Lower lobe of right lung (tissue), 2 donors: ENCODE data around the gene UTP25. TPM values are rescaled to one million over a fixed set of nuclear protein-coding genes. Genes with fewer than 3 reads are reported as not detected.

Source experiments
- ATAC-seq, 2 donors: fragments of 200-7000 bp; cut with Tn5 transposase; one replicate each; pipeline ENCODE4 v1.9.1; 2020 to 2022; ENCODE audit warnings: mild to moderate bottlenecking in 2 of 2, moderate library complexity in 2 of 2
- DNase-seq: peaks from one replicate; pipeline ENCODE4 v3.0.0-alpha.2; 2020
- H3K27ac ChIP-seq: fragments of 200-600 bp; one replicate; pipeline ENCODE4 v1.8.0; 2022
- H3K27me3 ChIP-seq: fragments of 200-600 bp; one replicate; pipeline ENCODE4 v1.8.0; 2022; ENCODE audit warnings: low read depth
- H3K36me3 ChIP-seq: fragments of 200-600 bp; one replicate; pipeline ENCODE4 v1.8.0; 2022; ENCODE audit warnings: mild to moderate bottlenecking
- H3K4me1 ChIP-seq: fragments of 200-600 bp; one replicate; pipeline ENCODE4 v1.8.0; 2022
- H3K4me3 ChIP-seq: fragments of 200-600 bp; one replicate; pipeline ENCODE4 v1.8.0; 2022; ENCODE audit warnings: mild to moderate bottlenecking
- H3K9me3 ChIP-seq: fragments of 200-600 bp; one replicate; pipeline ENCODE4 v1.8.0; 2022
- intact Hi-C: fragments of 100-400 bp; cut with DNase I; formaldehyde crosslinking; loops from one replicate; pipeline ENCODE4 v1.11.0; 2022
- total RNA-seq: library from RNA; stranded (reverse); fragmentation: NEBNext Ultra II Directional; extraction: Animal tissue kit (Norgen Biotek cat#: 25700); gene quantifications from one replicate; pipeline ENCODE4 v1.2.1, GENCODE V29; 2021
- TF ChIP-seq, protein P1 (sequence below): fragments of 200-600 bp; IDR thresholded peaks from one replicate; pipeline ENCODE4 v1.8.0; 2022; ENCODE audit warnings: antibody characterized with exemption, mild to moderate bottlenecking
- donor health status: DM: no; HTN: yes; CAD: no; lungs with severe emphysema.

UTP25 gene
- total RNA-seq, 1 donor from 2014 or later = 6.2 TPM

DNA sequence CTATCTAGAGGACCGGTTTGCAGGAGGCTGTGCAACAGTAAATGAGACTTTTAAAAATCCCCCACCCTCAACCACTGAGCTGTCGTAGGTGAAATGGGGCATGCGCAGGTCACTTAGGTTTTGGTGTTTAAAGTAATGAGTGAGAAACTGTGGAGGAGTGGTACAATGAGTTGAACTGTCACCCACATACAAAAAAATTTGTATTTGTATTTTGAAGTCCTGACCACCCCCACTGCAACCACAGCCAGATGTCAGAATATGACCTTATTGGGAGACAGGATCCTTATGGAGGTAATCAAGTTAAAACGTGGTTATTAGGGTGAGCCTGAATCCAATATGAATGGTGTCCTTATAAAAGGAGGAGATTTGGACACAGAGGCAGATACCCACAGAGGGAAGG, 20.3 kb upstream of the UTP25 start:
- Histone ChIP-seq H3K27me3 (no peaks in the 10 kb centered on the region), H3K9me3 (no peaks in the 10 kb centered on the region), H3K4me1 (peaks cover 11% of the 10 kb centered on the region), H3K4me3 (no peak overlapping the region), H3K27ac (no peak overlapping the region), H3K36me3 (no peaks in the 10 kb centered on the region)
- DNase-seq (no peak), ATAC-seq (no peak)
- intact Hi-C loops = no loop called here
- TF ChIP-seq, protein P1, sequence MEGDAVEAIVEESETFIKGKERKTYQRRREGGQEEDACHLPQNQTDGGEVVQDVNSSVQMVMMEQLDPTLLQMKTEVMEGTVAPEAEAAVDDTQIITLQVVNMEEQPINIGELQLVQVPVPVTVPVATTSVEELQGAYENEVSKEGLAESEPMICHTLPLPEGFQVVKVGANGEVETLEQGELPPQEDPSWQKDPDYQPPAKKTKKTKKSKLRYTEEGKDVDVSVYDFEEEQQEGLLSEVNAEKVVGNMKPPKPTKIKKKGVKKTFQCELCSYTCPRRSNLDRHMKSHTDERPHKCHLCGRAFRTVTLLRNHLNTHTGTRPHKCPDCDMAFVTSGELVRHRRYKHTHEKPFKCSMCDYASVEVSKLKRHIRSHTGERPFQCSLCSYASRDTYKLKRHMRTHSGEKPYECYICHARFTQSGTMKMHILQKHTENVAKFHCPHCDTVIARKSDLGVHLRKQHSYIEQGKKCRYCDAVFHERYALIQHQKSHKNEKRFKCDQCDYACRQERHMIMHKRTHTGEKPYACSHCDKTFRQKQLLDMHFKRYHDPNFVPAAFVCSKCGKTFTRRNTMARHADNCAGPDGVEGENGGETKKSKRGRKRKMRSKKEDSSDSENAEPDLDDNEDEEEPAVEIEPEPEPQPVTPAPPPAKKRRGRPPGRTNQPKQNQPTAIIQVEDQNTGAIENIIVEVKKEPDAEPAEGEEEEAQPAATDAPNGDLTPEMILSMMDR = no peak

DNA sequence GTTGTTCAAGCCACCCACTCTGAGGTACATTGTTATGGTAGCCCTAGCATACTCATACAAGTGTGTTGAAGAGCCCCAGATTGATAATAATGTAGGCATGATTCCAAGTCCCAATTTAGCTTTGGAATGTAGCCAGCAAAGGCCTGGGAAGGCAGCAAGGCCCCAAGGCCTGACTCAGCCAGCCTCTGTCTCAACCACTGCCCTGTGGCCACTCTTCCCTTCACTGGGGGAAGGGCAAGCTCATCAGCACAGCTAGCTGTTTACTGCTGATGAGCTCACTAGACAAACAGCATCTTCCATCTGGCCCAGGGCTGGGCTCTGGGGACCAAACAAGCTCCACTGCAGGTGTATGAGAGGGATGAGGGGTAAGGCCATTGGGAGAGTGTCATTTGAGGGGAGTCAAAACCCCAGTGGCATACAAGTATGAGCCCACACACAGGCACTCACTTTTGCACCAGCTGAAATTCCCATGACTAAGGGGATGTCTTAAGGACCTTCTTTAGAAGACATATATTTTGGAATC, 19.7 kb upstream of the UTP25 start:
- Histone ChIP-seq H3K36me3 (no peaks in the 10 kb centered on the region), H3K4me1 (peaks cover 11% of the 10 kb centered on the region), H3K27ac (no peak overlapping the region), H3K9me3 (no peaks in the 10 kb centered on the region), H3K4me3 (no peak overlapping the region), H3K27me3 (no peaks in the 10 kb centered on the region)
- TF ChIP-seq, protein P1 = no peak
- ATAC-seq (no peak), DNase-seq (peak; percentile 38)
- intact Hi-C loops = no loop called here

DNA sequence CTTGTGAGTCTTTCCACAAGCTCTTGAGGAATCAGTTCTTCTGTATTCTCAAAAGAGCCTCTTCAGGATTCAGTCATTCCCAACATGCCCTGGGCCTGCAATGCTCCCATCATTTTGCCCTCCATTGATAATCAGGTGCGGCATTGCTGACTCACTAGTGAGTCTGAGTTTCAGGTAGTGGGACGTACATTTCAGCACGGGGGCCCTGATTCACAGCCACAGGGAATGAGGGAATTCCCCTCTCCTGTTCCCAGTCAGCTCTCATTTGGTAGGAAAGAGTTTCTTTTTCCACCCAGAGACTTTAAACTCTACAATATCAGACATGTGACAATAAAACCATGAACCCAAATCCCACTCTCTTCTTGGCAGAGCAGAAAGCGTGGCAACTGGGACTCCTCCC, 18.2 kb upstream of the UTP25 start:
- Histone ChIP-seq H3K27me3 (no peaks in the 10 kb centered on the region), H3K27ac (no peak overlapping the region), H3K36me3 (no peaks in the 10 kb centered on the region), H3K4me1 (peaks cover 11% of the 10 kb centered on the region), H3K9me3 (no peaks in the 10 kb centered on the region), H3K4me3 (no peak overlapping the region)
- TF ChIP-seq, protein P1 = no peak
- DNase-seq (no peak), ATAC-seq (no peak)
- intact Hi-C loops = no loop called here

DNA sequence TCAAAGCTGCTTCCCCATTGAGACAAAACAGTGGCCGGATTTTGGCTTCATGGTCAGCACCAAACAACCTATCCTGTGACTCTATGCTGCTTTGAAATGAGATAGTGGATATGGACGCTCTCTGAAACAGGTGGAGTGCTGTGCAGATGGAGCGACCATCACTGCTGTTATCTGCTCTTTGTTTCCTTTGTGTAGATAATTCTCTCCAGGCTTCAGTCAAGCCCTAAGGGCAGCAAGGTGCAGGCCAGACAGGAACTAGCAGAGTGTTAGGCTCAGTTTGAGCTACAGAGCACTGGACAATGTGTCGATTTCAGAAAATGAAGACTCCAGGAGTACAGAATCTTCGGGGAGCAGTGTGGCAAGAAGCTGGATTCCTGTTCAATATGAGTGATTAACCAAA, 17.0 kb upstream of the UTP25 start:
- peaks cover 9% of the 10 kb centered on the region for H3K4me1 ChIP-seq
- no peak overlapping the region for H3K4me3 ChIP-seq
- intact Hi-C loops = no loop called here
- ATAC-seq = no peak
- TF ChIP-seq, protein P1 = no peak
- H3K27me3 ChIP-seq = no peaks in the 10 kb centered on the region
- no peak for DNase-seq
- H3K27ac ChIP-seq = no peak overlapping the region
- no peaks in the 10 kb centered on the region for H3K36me3 ChIP-seq
- H3K9me3 ChIP-seq = no peaks in the 10 kb centered on the region

DNA sequence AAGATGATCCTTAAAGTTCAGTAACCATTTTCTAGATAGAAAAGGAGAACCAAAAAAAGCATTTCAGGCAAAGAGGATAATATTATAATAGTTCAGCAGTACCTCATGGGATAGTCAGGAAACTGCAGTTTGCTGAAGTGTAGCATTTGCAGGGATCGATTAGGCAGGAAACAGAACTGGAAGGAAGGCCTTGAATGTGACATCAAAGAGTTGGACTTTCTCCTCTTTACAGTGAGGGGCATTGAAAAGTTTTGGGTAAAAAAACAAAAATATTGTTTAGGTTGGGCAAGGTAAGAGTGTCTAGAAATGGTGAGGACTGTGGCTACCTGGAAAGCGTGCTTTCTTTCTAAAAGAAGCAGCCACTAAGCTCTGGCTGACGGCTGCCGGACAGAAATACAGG, 13.9 kb upstream of the UTP25 start:
- H3K27ac ChIP-seq = no peak overlapping the region
- TF ChIP-seq, protein P1 = no peak

DNA sequence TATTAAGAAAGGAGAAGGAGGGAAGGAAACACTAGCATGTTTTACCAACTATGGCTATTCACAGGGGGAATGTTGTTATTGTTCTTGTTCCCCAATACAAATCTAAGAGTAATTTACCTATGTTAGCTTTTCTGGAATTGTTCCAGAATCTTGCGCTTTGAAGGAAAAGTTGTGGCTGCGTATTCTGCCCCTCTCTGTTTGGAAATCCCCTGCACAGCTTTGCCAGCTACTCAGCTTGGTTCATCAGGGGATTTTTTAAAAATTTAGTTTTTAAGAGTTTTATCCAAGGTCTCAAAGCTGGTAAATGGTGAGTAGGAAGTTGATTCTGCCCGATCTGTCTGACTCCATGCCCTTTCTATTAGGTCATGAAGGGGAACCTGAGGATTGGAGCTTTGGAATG, 12.3 kb upstream of the UTP25 start:
- H3K4me3 ChIP-seq = no peak overlapping the region
- intact Hi-C loops = no loop called here
- no peaks in the 10 kb centered on the region for H3K4me1 ChIP-seq
- no peaks in the 10 kb centered on the region for H3K36me3 ChIP-seq
- no peaks in the 10 kb centered on the region for H3K9me3 ChIP-seq
- DNase-seq (no peak), ATAC-seq (no peak)
- H3K27me3 ChIP-seq = peaks cover 7% of the 10 kb centered on the region
- H3K27ac ChIP-seq = no peak overlapping the region
- TF ChIP-seq, protein P1 = no peak

More for the DNA sequence above, 13.9 kb upstream of the UTP25 start:
- Histone ChIP-seq H3K4me3 (no peak overlapping the region), H3K27me3 (no peaks in the 10 kb centered on the region), H3K36me3 (no peaks in the 10 kb centered on the region), H3K9me3 (no peaks in the 10 kb centered on the region), H3K4me1 (no peaks in the 10 kb centered on the region)
- no peak for DNase-seq
- intact Hi-C loops = no loop called here
- ATAC-seq = no peak
